GM13977 (cell line): ENCODE measurements around the gene ERCC5.

ENCODE experiments used
- DNase-seq: peaks from one replicate; pipeline ENCODE4 v3.0.0; 2012; ENCODE audit warnings: low spot score
- in situ Hi-C: fragments of 300-500 bp; cut with MboI; formaldehyde crosslinking; loops from one replicate; pipeline ENCODE4 v1.12.0; 2022; ENCODE audit warnings: low sequenced_read_pairs, low pct_unique_long_range_greater_than_20kb, mixed read lengths, inconsistent platforms; ENCODE audit not compliant: unreplicated experiment
- TF ChIP-seq, protein P1 (sequence below): IDR thresholded peaks from 2 replicates; pipeline ENCODE4 v1.5.1; 2012; ENCODE audit warnings: mild to moderate bottlenecking, control low read depth; ENCODE audit not compliant: insufficient read depth; ENCODE audit errors: extremely low read depth, missing control alignments

The ERCC5 gene

DNA sequence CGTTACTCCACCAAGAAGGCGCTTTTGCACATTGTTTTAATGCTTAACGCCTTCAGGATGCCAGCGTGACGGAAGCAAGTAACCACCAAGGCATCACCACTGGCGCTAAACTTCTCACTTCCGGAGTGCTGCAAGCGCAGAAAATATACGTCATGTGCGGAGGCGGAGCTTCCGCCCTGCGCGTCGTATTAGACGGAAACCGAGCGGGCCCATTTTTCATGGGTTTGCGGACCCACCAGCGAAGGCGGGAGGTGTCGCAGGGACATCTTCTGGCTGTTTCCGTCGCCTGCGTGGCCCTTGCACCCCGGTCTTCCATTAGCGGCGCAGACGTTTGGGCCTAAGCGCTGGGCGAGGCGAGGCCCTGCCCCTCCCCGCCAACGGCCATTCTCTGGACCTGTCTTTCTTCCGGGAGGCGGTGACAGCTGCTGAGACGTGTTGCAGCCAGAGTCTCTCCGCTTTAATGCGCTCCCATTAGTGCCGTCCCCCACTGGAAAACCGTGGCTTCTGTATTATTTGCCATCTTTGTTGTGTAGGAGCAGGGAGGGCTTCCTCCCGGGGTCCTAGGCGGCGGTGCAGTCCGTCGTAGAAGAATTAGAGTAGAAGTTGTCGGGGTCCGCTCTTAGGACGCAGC is at the start of gene ERCC5:
Gene ERCC5 (plus strand): TSS at position 403 of the 631 bp plus-strand sequence. CDS start 235 bp downstream, outside the sequence.
- in situ Hi-C loops = loop anchor here (10.0 kb wide), 1 partner anchor 251 kb away; the partner anchor contains the start of gene TPP2
- DNase-seq = peak; percentile 72
- TF ChIP-seq, protein P1, sequence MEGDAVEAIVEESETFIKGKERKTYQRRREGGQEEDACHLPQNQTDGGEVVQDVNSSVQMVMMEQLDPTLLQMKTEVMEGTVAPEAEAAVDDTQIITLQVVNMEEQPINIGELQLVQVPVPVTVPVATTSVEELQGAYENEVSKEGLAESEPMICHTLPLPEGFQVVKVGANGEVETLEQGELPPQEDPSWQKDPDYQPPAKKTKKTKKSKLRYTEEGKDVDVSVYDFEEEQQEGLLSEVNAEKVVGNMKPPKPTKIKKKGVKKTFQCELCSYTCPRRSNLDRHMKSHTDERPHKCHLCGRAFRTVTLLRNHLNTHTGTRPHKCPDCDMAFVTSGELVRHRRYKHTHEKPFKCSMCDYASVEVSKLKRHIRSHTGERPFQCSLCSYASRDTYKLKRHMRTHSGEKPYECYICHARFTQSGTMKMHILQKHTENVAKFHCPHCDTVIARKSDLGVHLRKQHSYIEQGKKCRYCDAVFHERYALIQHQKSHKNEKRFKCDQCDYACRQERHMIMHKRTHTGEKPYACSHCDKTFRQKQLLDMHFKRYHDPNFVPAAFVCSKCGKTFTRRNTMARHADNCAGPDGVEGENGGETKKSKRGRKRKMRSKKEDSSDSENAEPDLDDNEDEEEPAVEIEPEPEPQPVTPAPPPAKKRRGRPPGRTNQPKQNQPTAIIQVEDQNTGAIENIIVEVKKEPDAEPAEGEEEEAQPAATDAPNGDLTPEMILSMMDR = peak; percentile 42

DNA sequence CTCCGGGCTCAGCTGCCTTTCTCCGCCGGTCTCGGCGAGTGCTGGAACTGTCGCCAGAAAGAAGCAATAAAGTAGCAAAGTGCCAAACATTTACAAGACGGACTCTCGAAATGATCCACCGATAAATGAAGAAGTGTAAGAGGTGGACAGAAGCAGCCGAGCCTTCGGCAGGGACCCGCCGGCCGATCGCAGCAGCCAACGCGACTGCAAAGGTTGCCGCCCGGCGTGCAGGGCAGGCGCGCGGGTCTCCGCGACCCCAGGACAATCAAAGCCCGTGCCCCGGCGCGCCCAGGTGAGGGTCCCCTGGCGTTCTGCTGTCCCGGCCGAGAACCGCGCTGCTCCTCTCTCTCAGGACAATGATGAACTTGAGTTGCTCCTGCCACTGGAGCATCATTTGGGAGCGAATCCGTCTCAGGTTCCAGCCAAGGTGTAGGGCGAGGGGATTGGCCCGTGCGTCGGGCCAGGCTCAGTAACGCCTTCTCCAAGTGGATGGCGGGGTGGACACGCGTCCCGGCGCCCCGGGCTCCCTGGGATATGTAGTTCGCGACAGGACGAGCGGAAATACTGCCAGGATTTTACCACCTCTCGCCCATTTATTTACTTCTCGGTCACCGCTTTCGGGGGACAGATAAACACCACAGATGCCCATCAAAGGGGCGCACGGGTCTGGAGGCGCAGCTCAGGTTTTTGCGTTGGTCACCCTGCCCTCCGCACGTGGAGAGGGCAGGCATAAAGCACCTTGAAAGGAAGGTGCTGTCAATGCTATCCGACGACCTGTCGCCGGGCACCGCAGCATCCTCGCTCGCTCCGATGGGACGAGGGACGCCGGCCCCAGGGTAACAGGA is 47.0 kb upstream of the ERCC5 start, which contains the start of the genes BIVM and POGLUT2:
Gene BIVM (plus strand): TSS at position 539 of the 845 bp plus-strand sequence. CDS start 8,149 bp downstream, outside the sequence.
Gene POGLUT2 (minus strand): TSS at position 396 of the 845 bp plus-strand sequence. CDS start 306 bp downstream, at position 90.
- DNase-seq = peak; percentile 95
- TF ChIP-seq, protein P1 = no peak
- in situ Hi-C loops = no loop called here

DNA sequence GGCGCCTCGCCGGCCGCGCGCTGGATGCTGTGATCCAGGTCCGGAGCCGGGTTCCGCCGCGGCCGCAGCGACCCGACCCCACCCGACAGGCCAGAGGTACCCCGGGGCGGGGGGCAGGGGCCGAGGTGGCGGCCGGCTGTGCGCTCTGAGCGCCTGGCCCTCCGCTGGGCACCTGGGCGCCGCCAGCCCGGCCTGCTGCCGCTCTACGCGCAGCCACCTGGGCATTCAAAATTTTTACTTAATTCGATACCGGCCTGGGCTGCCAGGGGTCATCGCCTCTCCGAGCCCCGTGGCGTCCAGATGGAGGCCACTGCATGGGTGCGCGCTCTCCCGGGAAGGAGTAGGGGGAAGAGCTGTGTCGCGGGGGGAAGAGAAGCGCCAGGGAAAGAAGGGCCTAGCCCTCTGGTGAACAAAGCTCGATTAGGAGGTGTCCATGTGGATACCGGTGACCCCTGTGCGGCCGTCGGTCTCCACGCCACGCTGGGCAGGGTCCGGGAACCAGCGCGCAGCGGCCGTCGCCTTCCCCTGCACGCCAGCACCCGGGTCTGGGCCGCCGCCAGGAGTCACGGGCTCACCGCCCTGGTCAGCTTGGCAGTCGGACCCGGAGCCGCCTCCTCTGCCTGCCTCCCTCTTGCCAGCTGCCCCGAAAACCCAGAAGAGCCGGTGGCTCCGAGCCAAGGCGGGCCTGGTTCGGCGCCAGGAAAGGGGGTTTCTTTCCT is 46.2 kb upstream of the ERCC5 start:
- in situ Hi-C loops = no loop called here
- DNase-seq = peak; percentile 55
- TF ChIP-seq, protein P1 = no peak

DNA sequence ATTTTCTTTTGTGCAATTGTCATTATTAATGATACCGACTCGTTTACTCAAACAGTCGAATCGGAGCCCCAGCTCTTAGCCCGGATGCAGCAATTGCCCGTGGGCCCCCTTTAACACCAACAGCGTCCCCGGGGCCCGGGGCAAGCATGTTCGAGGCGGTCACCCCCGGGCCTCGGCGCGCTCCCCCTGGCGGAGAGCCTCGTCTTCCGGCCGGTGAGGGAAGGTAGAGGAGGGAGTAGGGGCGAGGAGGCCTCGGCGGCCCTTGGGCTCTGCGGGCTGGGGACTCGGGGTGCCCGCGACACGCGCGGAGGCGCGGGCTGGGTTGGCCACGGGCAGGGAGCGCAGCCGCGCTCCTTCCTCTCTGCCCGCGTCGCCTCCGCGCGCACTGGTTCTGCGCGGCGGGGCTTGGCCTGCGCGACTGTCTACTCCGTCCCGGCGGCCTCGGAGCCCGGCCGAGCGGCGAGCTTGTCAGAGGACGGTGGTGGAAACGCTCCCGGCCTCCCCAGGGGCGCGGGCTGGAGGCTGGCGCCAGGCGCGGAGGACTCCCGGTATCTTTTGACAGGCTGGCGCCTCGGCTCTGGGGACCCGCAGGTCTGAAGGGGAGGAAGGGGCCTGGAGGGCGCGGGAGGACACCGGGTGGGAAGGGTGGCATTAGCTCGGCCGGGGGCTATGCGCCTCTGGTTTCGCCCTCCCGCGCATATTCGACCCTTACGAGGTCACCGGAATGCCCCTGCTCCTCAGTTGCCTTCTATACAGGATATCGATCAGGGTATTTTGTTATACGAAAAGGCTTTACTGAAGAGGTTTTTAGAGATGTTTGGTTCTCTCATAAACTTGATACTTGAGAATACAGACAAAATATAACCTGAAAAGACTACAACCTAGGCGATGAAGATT is 45.4 kb upstream of the ERCC5 start:
- peak; percentile 93 for DNase-seq
- TF ChIP-seq, protein P1 = peak; percentile 94
- in situ Hi-C loops = no loop called here

DNA sequence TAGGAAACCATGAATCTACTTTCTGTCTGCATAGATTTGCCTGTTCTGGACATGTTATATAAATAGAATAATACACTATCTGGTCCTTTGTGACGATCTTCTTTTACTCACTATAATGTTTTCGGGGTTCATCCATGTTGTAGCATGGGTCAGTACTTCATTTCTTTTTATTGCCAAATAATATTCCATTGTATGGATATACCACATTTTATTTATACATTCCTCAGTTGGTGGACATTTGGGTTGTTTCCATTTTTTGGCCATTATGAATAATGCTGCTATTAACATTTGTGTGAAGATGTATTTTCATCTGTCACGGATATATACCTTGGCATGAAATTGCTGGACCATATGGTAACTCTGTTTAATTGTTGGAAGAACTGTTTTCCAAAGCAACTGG is 40.2 kb upstream of the ERCC5 start:
- no peak for DNase-seq
- in situ Hi-C loops = no loop called here
- TF ChIP-seq, protein P1 = no peak

DNA sequence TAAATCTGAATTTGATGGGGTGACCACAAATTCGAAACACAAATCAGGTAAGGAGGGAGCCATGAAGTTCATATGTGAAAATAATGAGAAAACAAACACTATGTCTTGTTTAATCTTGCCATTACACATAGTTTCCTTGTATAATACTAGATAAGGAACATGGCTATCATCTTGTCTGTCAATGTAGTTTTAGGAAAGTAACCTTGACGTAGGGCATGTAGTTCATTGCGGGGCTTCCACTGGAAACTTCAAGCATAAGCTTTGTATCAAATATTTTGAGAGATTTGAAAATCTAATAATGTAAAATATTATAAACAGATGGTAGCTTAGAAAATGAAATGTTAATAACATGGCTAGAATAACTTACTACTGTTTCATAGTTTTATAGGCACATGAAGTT is 38.1 kb upstream of the ERCC5 start:
- no peak for DNase-seq
- TF ChIP-seq, protein P1 = no peak
- in situ Hi-C loops = no loop called here
